ENCODE data around the gene GDPD2.

GRCh38 chrX:70481471-70482270, 58.6 kb downstream of the GDPD2 start:
- TF ChIP-seq CTCF (IDR thresholded peaks at IDR 0.05) (no peak), POLR2A (IDR thresholded peaks at IDR 0.05) (no peak), POLR2AphosphoS5 (IDR thresholded peaks at IDR 0.05) (no peak)
